NB4 (cell line): Measurements from ENCODE around the gene CNNM1.

Experiments
- POLR2A ChIP-seq: IDR thresholded peaks from 2 replicates; pipeline ENCODE4 v1.6.1; 2011; ENCODE audit warnings: mild to moderate bottlenecking; ENCODE audit not compliant: insufficient read length; ENCODE audit errors: extremely low read depth
- TF ChIP-seq, protein P1 (sequence below): IDR thresholded peaks from one replicate; pipeline ENCODE4 v1.5.1; 2012; ENCODE audit warnings: low read depth, low read length
- TF ChIP-seq, protein P2 (sequence below): IDR thresholded peaks from 2 replicates; pipeline ENCODE4 v1.6.1; 2011; ENCODE audit warnings: low read depth, low read length

GRCh38 chr10:99292159-99292558 lies 37.0 kb upstream of the CNNM1 start:
- TF ChIP-seq, protein P1, sequence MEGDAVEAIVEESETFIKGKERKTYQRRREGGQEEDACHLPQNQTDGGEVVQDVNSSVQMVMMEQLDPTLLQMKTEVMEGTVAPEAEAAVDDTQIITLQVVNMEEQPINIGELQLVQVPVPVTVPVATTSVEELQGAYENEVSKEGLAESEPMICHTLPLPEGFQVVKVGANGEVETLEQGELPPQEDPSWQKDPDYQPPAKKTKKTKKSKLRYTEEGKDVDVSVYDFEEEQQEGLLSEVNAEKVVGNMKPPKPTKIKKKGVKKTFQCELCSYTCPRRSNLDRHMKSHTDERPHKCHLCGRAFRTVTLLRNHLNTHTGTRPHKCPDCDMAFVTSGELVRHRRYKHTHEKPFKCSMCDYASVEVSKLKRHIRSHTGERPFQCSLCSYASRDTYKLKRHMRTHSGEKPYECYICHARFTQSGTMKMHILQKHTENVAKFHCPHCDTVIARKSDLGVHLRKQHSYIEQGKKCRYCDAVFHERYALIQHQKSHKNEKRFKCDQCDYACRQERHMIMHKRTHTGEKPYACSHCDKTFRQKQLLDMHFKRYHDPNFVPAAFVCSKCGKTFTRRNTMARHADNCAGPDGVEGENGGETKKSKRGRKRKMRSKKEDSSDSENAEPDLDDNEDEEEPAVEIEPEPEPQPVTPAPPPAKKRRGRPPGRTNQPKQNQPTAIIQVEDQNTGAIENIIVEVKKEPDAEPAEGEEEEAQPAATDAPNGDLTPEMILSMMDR, result no peak
- no peak for TF ChIP-seq POLR2A
- TF ChIP-seq, protein P2, sequence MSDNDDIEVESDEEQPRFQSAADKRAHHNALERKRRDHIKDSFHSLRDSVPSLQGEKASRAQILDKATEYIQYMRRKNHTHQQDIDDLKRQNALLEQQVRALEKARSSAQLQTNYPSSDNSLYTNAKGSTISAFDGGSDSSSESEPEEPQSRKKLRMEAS, result no peak
